Glutamatergic neuron (in vitro differentiated cells): ENCODE measurements around the gene HEYL. TPM values are rescaled to one million over a fixed set of nuclear protein-coding genes. Genes with fewer than 3 reads are reported as not detected.

ENCODE experiments used
- DNase-seq: peaks from one replicate; pipeline ENCODE4 v3.0.0; 2022
- H3K27ac Mint-ChIP-seq: one replicate; pipeline ENCODE4 v1.8.0; 2020; ENCODE audit warnings: mild to moderate bottlenecking, mixed read lengths, inconsistent platforms; ENCODE audit not compliant: unreplicated experiment
- H3K27me3 Mint-ChIP-seq: one replicate; pipeline ENCODE4 v1.8.0; 2020; ENCODE audit warnings: mild to moderate bottlenecking, moderate library complexity, mixed read lengths, inconsistent platforms; ENCODE audit not compliant: unreplicated experiment
- H3K36me3 Mint-ChIP-seq: one replicate; pipeline ENCODE4 v1.8.0; 2020; ENCODE audit warnings: mild to moderate bottlenecking, mixed read lengths, inconsistent platforms; ENCODE audit not compliant: unreplicated experiment
- H3K4me1 Mint-ChIP-seq: one replicate; pipeline ENCODE4 v1.8.0; 2020; ENCODE audit warnings: mild to moderate bottlenecking, low read depth, mixed read lengths, inconsistent platforms; ENCODE audit not compliant: unreplicated experiment
- H3K4me3 Mint-ChIP-seq: one replicate; pipeline ENCODE4 v1.8.0; 2020; ENCODE audit warnings: mild to moderate bottlenecking, mixed read lengths, inconsistent platforms; ENCODE audit not compliant: unreplicated experiment
- H3K9me3 Mint-ChIP-seq: one replicate; pipeline ENCODE4 v1.8.0; 2020; ENCODE audit warnings: mild to moderate bottlenecking, moderate library complexity, mixed read lengths, inconsistent platforms; ENCODE audit not compliant: unreplicated experiment
- CTCF ChIP-seq: fragments of 200-600 bp; sonication (generic); IDR thresholded peaks from one replicate; pipeline ENCODE4 v1.5.0; 2021; ENCODE audit not compliant: partially characterized antibody, unreplicated experiment
- total RNA-seq: library from RNA; stranded (reverse); fragmentation: NEBNext Ultra II Directional; extraction: Animal tissue kit (Norgen Biotek cat#: 25700); gene quantifications from one replicate; pipeline ENCODE4 v1.2.1, GENCODE V29; 2021; ENCODE audit not compliant: unreplicated experiment

The HEYL gene
- total RNA-seq, 1 donor from 2014 or later, result 9.0 TPM

- Mint-ChIP-seq H3K27me3 (peaks cover 35% of the 10 kb centered on the region), H3K4me1 (peaks cover 1% of the 10 kb centered on the region), H3K9me3 (peaks cover 10% of the 10 kb centered on the region), H3K36me3 (peaks cover 6% of the 10 kb centered on the region), H3K27ac (no peak overlapping the region), H3K4me3 (no peak overlapping the region)
- TF ChIP-seq CTCF, result no peak
- no peak for DNase-seq
Observed at GRCh38 chr1:39668894-39669293, 29.5 kb upstream of the HEYL start.

GRCh38 chr1:39668111-39668510 lies 28.7 kb upstream of the HEYL start:
- no peak overlapping the region for H3K4me3 Mint-ChIP-seq
- DNase-seq, result no peak
- peaks cover 30% of the 10 kb centered on the region for H3K27me3 Mint-ChIP-seq
- H3K4me1 Mint-ChIP-seq, result peaks cover 1% of the 10 kb centered on the region
- H3K36me3 Mint-ChIP-seq, result peaks cover 6% of the 10 kb centered on the region
- H3K9me3 Mint-ChIP-seq, result peaks cover 10% of the 10 kb centered on the region
- no peak for TF ChIP-seq CTCF
- no peak overlapping the region for H3K27ac Mint-ChIP-seq

- TF ChIP-seq CTCF, result no peak
- H3K4me1 Mint-ChIP-seq, result peaks cover 1% of the 10 kb centered on the region
Observed at GRCh38 chr1:39666772-39667171, 27.3 kb upstream of the HEYL start.

GRCh38 chr1:39663559-39663958 lies 24.1 kb upstream of the HEYL start:
- no peaks in the 10 kb centered on the region for H3K36me3 Mint-ChIP-seq
- TF ChIP-seq CTCF, result no peak
- no peak overlapping the region for H3K4me3 Mint-ChIP-seq
- H3K27ac Mint-ChIP-seq, result no peak overlapping the region
- DNase-seq, result no peak
- peaks cover 2% of the 10 kb centered on the region for H3K9me3 Mint-ChIP-seq
- H3K4me1 Mint-ChIP-seq, result no peaks in the 10 kb centered on the region
- H3K27me3 Mint-ChIP-seq, result peaks cover 19% of the 10 kb centered on the region

More at GRCh38 chr1:39666772-39667171, 27.3 kb upstream of the HEYL start:
- Mint-ChIP-seq H3K36me3 (peaks cover 6% of the 10 kb centered on the region), H3K9me3 (peaks cover 8% of the 10 kb centered on the region), H3K27me3 (peaks cover 26% of the 10 kb centered on the region), H3K4me3 (no peak overlapping the region), H3K27ac (no peak overlapping the region)
- no peak for DNase-seq

- Mint-ChIP-seq H3K9me3 (peaks cover 3% of the 10 kb centered on the region), H3K36me3 (no peaks in the 10 kb centered on the region), H3K27ac (no peak overlapping the region), H3K27me3 (peaks cover 17% of the 10 kb centered on the region), H3K4me3 (no peak overlapping the region), H3K4me1 (no peaks in the 10 kb centered on the region)
- no peak for TF ChIP-seq CTCF
- DNase-seq, result no peak
Observed at GRCh38 chr1:39662861-39663260, 23.4 kb upstream of the HEYL start.
